HG02938 (cell line): ENCODE measurements around the gene UTP4.
A peak's percentile ranks its signal among the peaks of the same experiment; 100 is the strongest.
"Not testable (repeated sequence)": the region's sequence is repeated elsewhere in the genome, so short reads cannot be mapped to it uniquely, and the experiment has no call there.

Experiments
- ATAC-seq: cut with Tn5 transposase; IDR thresholded peaks from one replicate; pipeline ENCODE4 v1.9.1; 2021; ENCODE audit warnings: mild to moderate bottlenecking, moderate library complexity; ENCODE audit not compliant: unreplicated experiment

Gene UTP4

DNA sequence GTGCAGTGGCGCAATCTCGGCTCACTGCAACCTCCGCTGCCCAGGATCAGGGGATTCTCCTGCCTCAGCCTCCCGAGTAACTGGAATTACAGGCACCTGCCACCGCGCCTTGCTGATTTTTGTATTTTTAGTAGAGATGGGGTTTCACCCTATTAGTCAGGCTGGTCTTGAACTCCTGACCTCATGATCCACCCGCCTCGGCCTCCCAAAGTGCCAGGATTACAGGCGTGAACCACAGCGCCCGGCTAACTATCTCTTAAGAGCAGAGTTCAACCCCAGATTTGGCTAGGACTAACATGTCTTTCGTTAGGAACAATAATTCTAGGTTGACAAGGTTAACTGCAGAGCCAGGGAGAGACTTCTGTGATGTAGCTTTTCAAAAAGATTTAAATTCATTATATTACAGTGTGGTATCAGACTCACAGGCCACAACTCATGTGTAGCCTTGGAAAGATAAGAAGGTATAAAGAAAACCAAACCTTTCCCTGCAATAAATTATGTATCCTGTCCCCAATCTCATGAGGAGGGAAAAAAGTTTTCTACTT, 4.4 kb upstream of the UTP4 start:
- no peak for ATAC-seq

DNA sequence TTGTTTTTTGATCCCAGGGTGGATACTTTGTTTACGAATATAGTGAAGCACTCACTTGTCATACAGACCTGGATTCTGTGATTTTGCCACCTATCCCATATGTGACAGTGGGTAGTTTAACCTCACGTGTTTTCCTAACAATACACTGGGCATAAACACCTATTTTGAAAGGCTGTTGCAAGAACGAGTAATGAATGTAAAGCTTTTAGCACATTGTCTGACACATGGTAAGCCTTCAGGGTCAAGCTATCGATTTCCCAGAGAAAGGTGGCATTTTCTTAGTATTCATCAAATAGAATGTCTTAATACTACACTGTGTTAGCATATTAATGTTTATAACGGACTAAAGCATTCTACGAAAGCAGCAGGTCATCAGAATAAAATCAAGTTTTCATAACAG, 2.0 kb upstream of the UTP4 start:
- no peak for ATAC-seq

GRCh38 chr16:69131167-69131838, 1.1 kb upstream of the UTP4 start:
- no peak for ATAC-seq

GRCh38 chr16:69131839-69132423, 518 bp upstream of the UTP4 start:
- ATAC-seq: peak; percentile 35

DNA sequence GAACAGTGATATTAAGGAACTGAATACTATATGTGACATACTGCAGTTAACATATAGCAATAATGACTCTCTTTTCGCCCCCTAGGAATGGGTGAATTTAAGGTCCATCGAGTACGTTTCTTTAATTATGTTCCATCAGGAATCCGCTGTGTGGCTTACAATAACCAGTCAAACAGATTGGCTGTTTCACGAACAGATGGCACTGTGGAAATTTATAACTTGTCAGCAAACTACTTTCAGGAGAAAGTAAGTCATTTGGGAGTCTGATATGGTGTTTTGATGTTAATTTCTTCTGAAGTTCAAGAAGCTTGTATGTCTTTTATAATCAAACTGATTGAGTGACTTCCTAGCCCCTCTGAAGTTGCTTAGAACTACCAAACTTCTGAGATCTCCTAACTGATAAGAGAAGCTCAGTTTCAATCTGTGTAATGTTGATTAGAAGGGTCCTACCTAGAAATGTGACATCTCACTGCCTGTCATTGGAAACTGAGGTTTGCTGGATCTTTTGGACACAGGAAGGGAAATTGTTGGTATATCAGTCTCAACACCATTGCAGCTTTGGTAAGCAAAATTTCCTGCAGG, 1.0 kb downstream of the UTP4 start:
- no peak for ATAC-seq

GRCh38 chr16:69138608-69139007, 6.2 kb downstream of the UTP4 start:
- ATAC-seq: no peak

DNA sequence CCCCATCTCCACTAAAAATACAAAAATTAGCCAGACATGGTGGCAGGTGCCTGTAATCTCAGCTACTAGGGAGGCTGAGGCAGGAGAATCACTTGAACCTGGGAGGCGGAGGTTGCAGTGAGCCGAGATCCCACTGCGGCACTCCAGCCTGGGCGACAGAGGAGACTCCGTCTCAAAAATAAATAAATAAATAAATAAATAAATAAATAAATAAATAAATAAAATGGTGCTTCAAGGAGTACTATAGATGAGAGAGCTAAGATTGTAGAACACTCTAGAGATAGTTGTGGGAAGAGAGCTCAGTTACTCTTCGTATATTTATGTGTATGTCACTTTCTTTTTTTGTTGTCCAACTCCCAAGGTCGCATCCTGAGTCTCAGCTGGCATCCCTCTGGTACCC, 7.0 kb downstream of the UTP4 start:
- ATAC-seq: not testable (repeated sequence)

DNA sequence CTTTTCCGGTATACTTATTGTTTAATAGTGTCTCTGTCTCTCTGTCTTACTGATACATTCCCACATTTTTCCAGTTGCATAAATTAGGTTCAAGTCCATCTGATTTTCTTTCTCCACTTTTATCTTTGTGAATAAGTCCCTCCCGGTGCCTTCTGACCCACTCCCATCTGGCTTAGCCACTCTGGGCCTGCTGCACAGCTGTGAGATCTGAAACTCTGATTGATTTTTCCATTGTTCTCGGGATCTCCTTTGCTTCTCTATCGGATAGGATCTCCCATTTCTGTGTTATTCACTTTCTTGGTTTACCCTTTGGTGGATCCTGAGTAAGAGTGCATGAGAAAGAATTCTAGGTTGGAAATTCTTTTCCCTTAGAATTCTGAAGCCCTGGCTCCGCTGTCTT, 8.6 kb downstream of the UTP4 start:
- no peak for ATAC-seq

- no peak for ATAC-seq
Observed at GRCh38 chr16:69141936-69142335, 9.5 kb downstream of the UTP4 start.

DNA sequence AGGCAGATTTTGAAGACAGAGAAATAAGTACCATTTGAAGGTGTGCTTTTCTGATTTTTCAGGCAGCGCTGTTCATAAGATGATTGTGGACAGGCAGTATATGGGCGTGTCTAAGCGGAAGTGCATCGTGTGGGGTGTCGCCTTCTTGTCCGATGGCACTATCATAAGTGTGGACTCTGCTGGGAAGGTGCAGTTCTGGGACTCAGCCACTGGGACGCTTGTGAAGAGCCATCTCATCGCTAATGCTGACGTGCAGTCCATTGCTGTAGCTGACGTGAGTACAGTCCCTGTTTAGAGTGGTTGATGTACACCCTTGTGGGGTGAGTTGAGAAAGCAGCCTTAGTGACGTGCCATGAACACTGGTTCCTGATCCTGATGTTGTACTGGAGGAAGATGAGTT, 10.7 kb downstream of the UTP4 start:
- no peak for ATAC-seq

GRCh38 chr16:69145658-69146057, 13.2 kb downstream of the UTP4 start:
- no peak for ATAC-seq

- not testable (repeated sequence) for ATAC-seq
Observed at GRCh38 chr16:69149621-69150020, 17.2 kb downstream of the UTP4 start.

DNA sequence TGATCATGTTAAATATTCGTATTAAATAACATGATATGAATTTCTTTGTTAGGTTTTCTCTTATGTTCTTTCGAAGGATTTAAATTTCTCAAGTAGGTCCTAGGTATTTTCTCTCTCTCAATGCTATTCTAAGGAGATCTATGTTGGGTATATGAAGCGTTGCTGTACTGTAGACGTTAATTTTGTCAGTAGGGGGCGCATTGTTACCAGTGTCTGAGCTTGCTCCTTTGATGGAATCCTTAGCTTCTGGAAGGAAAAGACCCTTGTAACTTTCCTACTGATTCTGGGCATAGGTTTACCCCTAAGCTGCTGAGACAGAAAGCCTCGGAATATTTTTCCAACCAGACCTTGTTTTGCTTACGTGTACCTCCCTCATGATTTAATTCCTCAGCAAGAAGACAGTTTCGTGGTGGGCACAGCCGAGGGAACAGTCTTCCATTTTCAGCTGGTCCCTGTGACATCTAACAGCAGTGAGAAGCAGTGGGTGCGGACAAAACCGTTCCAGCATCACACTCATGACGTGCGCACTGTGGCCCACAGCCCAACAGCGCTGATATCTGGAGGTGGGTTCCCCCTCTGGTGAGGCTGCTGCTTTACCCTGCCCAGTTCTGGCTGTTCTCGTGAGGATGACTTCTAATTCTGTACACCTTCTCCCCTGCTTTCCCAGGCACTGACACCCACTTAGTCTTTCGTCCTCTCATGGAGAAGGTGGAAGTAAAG, 17.9 kb downstream of the UTP4 start:
- ATAC-seq: no peak

- ATAC-seq: no peak
Observed at GRCh38 chr16:69157196-69157595, 24.7 kb downstream of the UTP4 start.

DNA sequence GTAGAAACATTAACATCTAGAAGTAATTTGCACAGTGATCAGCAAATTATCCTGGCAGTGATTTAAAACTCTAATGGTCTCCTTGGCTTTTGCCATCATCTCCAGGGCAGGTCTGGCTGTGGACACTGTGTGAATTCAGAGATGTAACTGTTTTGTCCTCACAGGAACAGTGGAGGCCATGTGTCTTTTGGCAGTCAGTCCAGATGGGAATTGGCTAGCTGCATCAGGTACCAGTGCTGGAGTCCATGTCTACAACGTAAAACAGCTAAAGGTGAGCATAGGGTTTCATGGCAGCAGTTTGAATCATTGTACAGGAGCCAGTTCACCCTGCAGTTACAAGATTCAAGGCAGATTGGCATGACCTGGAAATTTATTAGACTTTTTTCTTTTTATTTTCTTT, 27.7 kb downstream of the UTP4 start:
- ATAC-seq: no peak

DNA sequence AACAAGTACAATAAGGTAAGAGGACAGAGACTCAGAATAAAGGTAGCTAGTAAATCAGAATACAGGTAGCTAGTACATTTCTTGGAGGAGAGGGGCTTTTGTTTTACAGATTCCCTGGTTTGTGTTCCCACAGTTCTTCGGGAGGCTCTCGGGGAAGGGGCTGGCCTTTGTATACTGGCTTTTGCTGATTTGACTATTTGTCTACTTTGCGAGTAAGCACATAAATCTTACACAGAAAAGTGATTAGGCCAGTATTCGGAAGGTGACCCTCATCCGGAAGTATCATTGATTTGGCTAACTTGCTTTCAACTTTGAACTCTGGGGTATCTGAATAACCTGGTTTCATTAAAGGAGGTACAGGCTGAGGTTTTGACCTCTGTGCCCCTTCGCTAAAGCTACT, 33.1 kb downstream of the UTP4 start:
- ATAC-seq: no peak

- no peak for ATAC-seq
Observed at GRCh38 chr16:69166221-69166833, 33.9 kb downstream of the UTP4 start.

- no peak for ATAC-seq
Observed at GRCh38 chr16:69166946-69167930, 34.8 kb downstream of the UTP4 start.

GRCh38 chr16:69169051-69169450, 36.6 kb downstream of the UTP4 start:
- ATAC-seq: no peak
